ENCODE data around the gene NTN1. TPM values are rescaled to one million over a fixed set of nuclear protein-coding genes. Genes with fewer than 3 reads are reported as not detected.
"Not testable (repeated sequence)": the region's sequence is repeated elsewhere in the genome, so short reads cannot be mapped to it uniquely, and the experiment has no call there.

The NTN1 gene
- total RNA-seq, 2 experiments from 2014 or later: not detected

- no peak overlapping the region for H3K27ac ChIP-seq (ENCODE audit: low read depth, low read length, poor library complexity, severe bottlenecking)
- H2AFZ ChIP-seq (ENCODE audit: low read length): peak overlapping the region; percentile 79
- H3K4me2 ChIP-seq (ENCODE audit: low read length): peak overlapping the region; percentile 39
- peaks cover 14% of the 10 kb centered on the region for H3K4me1 ChIP-seq (ENCODE audit: insufficient read depth, low read length, poor library complexity, severe bottlenecking)
- ChIA-PET CTCF (ENCODE audit: unreplicated experiment) (no interaction called here), POLR2A (interaction anchor here (0.7 to 0.8 kb wide), 2 partner anchors 67 to 85 kb away, joined by 3 read pairs; no protein-coding TSS in a partner anchor)
- no peaks in the 10 kb centered on the region for H3K36me3 ChIP-seq (ENCODE audit: insufficient read depth, low read length)
- peak; percentile 50 for DNase-seq (ENCODE audit: low spot score)
- no peaks in the 10 kb centered on the region for H4K20me1 ChIP-seq (ENCODE audit: insufficient read depth, low read length)
- intact Hi-C loops (cut with micrococcal nuclease; ENCODE audit: unreplicated experiment): no loop called here
- H3K79me2 ChIP-seq (ENCODE audit: insufficient read depth, low read depth, low read length): no peaks in the 10 kb centered on the region
- no peak for TF ChIP-seq EZH2phosphoT487 (IDR thresholded peaks at IDR 0.05; ENCODE audit: borderline replicate concordance, low read depth, low read length)
- TF ChIP-seq, protein P1, sequence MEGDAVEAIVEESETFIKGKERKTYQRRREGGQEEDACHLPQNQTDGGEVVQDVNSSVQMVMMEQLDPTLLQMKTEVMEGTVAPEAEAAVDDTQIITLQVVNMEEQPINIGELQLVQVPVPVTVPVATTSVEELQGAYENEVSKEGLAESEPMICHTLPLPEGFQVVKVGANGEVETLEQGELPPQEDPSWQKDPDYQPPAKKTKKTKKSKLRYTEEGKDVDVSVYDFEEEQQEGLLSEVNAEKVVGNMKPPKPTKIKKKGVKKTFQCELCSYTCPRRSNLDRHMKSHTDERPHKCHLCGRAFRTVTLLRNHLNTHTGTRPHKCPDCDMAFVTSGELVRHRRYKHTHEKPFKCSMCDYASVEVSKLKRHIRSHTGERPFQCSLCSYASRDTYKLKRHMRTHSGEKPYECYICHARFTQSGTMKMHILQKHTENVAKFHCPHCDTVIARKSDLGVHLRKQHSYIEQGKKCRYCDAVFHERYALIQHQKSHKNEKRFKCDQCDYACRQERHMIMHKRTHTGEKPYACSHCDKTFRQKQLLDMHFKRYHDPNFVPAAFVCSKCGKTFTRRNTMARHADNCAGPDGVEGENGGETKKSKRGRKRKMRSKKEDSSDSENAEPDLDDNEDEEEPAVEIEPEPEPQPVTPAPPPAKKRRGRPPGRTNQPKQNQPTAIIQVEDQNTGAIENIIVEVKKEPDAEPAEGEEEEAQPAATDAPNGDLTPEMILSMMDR (conservative IDR thresholded peaks at IDR 0.05; ENCODE audit: low read length): no peak
- no peaks in the 10 kb centered on the region for H3K9me3 ChIP-seq (ENCODE audit: low read length)
- H3K9me2 ChIP-seq (ENCODE audit: insufficient read depth, low read length): no peaks in the 10 kb centered on the region
- H3K4me3 ChIP-seq (ENCODE audit: low read depth, low read length, poor library complexity, severe bottlenecking): no peak overlapping the region
- no TSS peak for BruUV-seq (replicated peaks)
Observed at GRCh38 chr17:8985054-8985701, 36.1 kb upstream of the NTN1 start.

DNA sequence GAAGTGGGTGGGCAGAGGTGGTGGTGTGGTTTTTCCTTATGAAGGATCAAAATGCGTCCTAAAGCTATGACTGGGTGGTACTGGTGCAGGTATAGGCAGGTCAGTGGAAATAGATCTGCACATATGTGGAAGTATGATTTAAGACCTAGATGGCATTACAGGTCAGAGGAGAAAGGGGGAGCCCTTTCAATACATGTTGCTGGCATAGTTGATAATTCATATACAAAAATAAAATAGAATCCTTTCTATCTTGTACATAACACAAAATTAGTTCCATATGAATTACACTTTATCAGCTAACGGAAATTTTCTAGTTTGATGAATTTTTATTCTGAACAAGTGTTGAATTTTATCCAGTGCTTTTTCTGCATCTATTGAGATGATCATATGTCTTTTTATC, 35.0 kb upstream of the NTN1 start:
- no peaks in the 10 kb centered on the region for H3K36me3 ChIP-seq (ENCODE audit: insufficient read depth, low read length)
- H3K4me3 ChIP-seq (ENCODE audit: low read depth, low read length, poor library complexity, severe bottlenecking): no peak overlapping the region
- H3K27ac ChIP-seq (ENCODE audit: low read depth, low read length, poor library complexity, severe bottlenecking): no peak overlapping the region
- TF ChIP-seq, protein P1 (conservative IDR thresholded peaks at IDR 0.05; ENCODE audit: low read length): peak; percentile 71
- TF ChIP-seq EZH2phosphoT487 (IDR thresholded peaks at IDR 0.05; ENCODE audit: borderline replicate concordance, low read depth, low read length): no peak
- no peaks in the 10 kb centered on the region for H3K79me2 ChIP-seq (ENCODE audit: insufficient read depth, low read depth, low read length)
- peak; percentile 15 for DNase-seq (ENCODE audit: low spot score)
- no peaks in the 10 kb centered on the region for H4K20me1 ChIP-seq (ENCODE audit: insufficient read depth, low read length)
- peak overlapping the region; percentile 79; the same call in 1 of the 2 replicates for H2AFZ ChIP-seq (ENCODE audit: low read length)
- no peaks in the 10 kb centered on the region for H3K9me2 ChIP-seq (ENCODE audit: insufficient read depth, low read length)
- ChIA-PET POLR2A (no interaction called here), CTCF (ENCODE audit: unreplicated experiment) (no interaction called here)
- H3K4me1 ChIP-seq (ENCODE audit: insufficient read depth, low read length, poor library complexity, severe bottlenecking): peaks cover 14% of the 10 kb centered on the region
- H3K4me2 ChIP-seq (ENCODE audit: low read length): peak overlapping the region; percentile 39; the same call in 1 of the 2 replicates
- BruUV-seq (replicated peaks): no TSS peak
- intact Hi-C loops (cut with micrococcal nuclease; ENCODE audit: unreplicated experiment): no loop called here
- no peaks in the 10 kb centered on the region for H3K9me3 ChIP-seq (ENCODE audit: low read length)

- H4K20me1 ChIP-seq (ENCODE audit: insufficient read depth, low read length); H3K27ac ChIP-seq (ENCODE audit: low read depth, low read length, poor library complexity, severe bottlenecking); H3K9me2 ChIP-seq (ENCODE audit: insufficient read depth, low read length); DNase-seq (ENCODE audit: low spot score); BruUV-seq (replicated peaks); H3K36me3 ChIP-seq (ENCODE audit: insufficient read depth, low read length); H3K9me3 ChIP-seq (ENCODE audit: low read length); intact Hi-C loops (cut with micrococcal nuclease; ENCODE audit: unreplicated experiment); POLR2A ChIA-PET; CTCF ChIA-PET (ENCODE audit: unreplicated experiment); H3K4me3 ChIP-seq (ENCODE audit: low read depth, low read length, poor library complexity, severe bottlenecking); H3K79me2 ChIP-seq (ENCODE audit: insufficient read depth, low read depth, low read length); H2AFZ ChIP-seq (ENCODE audit: low read length); H3K4me2 ChIP-seq (ENCODE audit: low read length): not testable (repeated sequence)
- peaks cover 14% of the 10 kb centered on the region for H3K4me1 ChIP-seq (ENCODE audit: insufficient read depth, low read length, poor library complexity, severe bottlenecking)
Observed at GRCh38 chr17:8988263-8988935, 32.9 kb upstream of the NTN1 start.

Measured in OCI-LY7 (cell line).